HFF-Myc (cell line): ENCODE data around the gene KLHL42.

Experiments
- DNase-seq: peaks from one replicate; pipeline ENCODE4 v3.0.0-alpha.2; 2011; ENCODE audit warnings: low read depth; ENCODE audit errors: extremely low read depth
- H3K4me3 ChIP-seq: replicated peaks from 2 replicates; pipeline ENCODE4 v1.5.1; 2011; ENCODE audit warnings: low read depth, mild to moderate bottlenecking, control low read depth, low read length
- TF ChIP-seq, protein P1 (sequence below): IDR thresholded peaks from 2 replicates; pipeline ENCODE4 v1.5.1; 2012; ENCODE audit warnings: mild to moderate bottlenecking, low read depth, low read length, control low read depth; ENCODE audit errors: missing control alignments

KLHL42 gene

DNA sequence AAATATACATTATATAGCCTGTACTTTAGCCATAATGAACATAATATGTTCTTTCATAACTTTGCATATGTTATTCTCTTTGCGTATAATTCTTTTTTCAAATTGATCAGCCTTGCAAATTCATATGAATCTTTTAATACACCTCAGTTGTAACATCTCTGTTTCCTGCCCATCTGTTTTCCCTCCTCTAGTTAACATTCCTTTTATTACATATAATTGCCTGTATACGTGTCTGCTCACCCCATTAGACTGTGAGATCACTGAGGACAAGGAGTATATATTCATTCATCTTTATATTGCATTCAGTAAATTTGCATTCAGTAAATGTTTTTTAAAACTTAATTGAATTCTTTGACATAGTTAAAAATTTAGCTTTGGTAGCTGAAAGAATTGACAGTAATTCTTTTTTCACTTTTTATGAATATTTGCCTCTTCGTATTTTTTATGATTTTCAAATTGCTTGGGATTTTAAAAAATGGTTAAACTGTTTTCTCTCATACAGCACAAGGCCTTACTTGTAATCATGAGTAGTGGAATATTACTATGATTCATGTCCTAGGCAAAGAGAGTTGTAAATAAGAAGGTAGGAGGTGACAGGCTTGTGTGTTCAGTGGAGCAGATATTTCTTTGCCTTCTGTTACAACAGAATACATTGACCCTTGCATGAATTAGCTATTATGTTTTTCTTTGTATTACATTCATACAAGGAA lies 32.8 kb upstream of the KLHL42 start:
- H3K4me3 ChIP-seq = no peak overlapping the region
- TF ChIP-seq, protein P1, sequence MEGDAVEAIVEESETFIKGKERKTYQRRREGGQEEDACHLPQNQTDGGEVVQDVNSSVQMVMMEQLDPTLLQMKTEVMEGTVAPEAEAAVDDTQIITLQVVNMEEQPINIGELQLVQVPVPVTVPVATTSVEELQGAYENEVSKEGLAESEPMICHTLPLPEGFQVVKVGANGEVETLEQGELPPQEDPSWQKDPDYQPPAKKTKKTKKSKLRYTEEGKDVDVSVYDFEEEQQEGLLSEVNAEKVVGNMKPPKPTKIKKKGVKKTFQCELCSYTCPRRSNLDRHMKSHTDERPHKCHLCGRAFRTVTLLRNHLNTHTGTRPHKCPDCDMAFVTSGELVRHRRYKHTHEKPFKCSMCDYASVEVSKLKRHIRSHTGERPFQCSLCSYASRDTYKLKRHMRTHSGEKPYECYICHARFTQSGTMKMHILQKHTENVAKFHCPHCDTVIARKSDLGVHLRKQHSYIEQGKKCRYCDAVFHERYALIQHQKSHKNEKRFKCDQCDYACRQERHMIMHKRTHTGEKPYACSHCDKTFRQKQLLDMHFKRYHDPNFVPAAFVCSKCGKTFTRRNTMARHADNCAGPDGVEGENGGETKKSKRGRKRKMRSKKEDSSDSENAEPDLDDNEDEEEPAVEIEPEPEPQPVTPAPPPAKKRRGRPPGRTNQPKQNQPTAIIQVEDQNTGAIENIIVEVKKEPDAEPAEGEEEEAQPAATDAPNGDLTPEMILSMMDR = no peak
- DNase-seq = no peak

- DNase-seq = no peak
- TF ChIP-seq, protein P1 = no peak
- no peak overlapping the region for H3K4me3 ChIP-seq
Observed at GRCh38 chr12:27751386-27752047, 28.5 kb upstream of the KLHL42 start.

- TF ChIP-seq, protein P1 = no peak
- H3K4me3 ChIP-seq = no peak overlapping the region
- DNase-seq = no peak
Observed at GRCh38 chr12:27754795-27755194, 25.2 kb upstream of the KLHL42 start.

DNA sequence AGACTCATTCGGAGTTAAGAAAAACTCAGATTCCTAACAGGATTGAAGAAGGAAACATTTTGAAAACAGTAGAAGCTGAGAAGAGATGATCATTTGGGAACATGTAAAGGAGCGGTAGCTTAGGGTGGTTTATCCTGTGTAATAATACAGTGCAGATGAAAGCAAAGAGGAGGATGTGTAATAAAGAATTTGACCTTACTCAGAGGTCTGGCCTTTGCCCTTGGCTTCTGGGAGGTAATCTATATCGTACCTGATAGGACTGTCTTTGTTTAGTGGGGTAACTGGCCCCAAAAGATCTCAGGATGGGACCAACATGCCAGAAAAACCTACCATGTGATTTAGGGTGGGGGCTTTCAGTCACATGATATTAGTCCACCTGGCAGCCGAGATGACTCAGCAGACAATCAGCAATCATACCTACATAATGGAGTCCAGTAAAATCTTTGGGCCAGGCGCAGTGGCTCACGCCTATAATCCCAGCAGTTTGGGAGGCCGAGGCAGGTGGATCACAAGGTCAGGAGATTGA lies 23.3 kb upstream of the KLHL42 start:
- DNase-seq = no peak
- TF ChIP-seq, protein P1 = no peak
- no peak overlapping the region for H3K4me3 ChIP-seq

- TF ChIP-seq, protein P1 = no peak
- DNase-seq = no peak
- no peak overlapping the region for H3K4me3 ChIP-seq
Observed at GRCh38 chr12:27762757-27763156, 17.3 kb upstream of the KLHL42 start.

DNA sequence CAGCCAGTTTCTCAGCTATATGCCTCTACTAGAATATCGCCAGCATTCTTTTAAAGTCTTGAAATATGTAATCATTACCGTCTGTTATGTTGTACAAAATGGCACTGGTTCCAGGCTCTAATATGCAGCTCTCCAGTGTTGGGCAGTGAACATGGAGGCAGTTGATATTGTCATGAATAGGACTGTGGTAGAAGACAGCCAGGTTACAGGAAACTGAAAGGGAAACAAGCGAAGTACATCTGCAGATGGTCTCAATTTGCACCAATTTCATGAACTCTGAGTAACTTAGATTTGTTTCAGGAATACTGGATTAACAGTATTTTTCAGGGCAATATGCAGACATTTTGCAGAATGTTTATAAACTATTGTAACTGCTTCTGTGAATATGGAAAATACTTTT lies 13.4 kb upstream of the KLHL42 start:
- TF ChIP-seq, protein P1 = no peak
- DNase-seq = no peak
- no peak overlapping the region for H3K4me3 ChIP-seq
